H1 (cell line): ENCODE results near the gene KCNQ1. TPM values are rescaled to one million over a fixed set of nuclear protein-coding genes. Genes with fewer than 3 reads are reported as not detected.

Source experiments
- CTCF ChIA-PET: fragments of 300-600 bp; sonication (Branson Sonifier 250); formaldehyde crosslinking; loops from one replicate; lab custom pipeline; 2021; ENCODE audit not compliant: partially characterized antibody; lab: Charles Lee
- POLR2A ChIA-PET: fragments of 300-600 bp; sonication (Branson Sonifier 250); formaldehyde crosslinking; loops from one replicate; lab custom pipeline; 2021; ENCODE audit warnings: inconsistent platforms; ENCODE audit not compliant: partially characterized antibody; lab: Charles Lee
- DNase-seq, 2 experiments: peaks; one replicate each; pipeline versions ENCODE4 v3.0.0 to v3.0.0-alpha.2; 2010 to 2022; ENCODE audit warnings: low spot score in 2 of 2, low read depth in 1 of 2, mixed read lengths in 1 of 2
- FAIRE-seq: peaks from 2 replicates; lab custom pipeline; 2011; peaks lifted over from hg19 to GRCh38; lab: Jason Lieb, UNC
- H2AFZ ChIP-seq: 2 replicates; pipeline ENCODE4 v1.8.1; 2012; ENCODE audit warnings: low read length, inconsistent platforms
- H2AK5ac ChIP-seq: 2 replicates; pipeline ENCODE4 v1.6.1; 2013; ENCODE audit warnings: low read depth, low read length
- H2BK120ac ChIP-seq: replicated peaks from 2 replicates; pipeline ENCODE3; 2013; ENCODE audit warnings: low read depth, low read length, inconsistent platforms
- H2BK12ac ChIP-seq: 2 replicates; pipeline ENCODE4 v1.6.1; 2013; ENCODE audit warnings: low read depth, low read length
- H2BK15ac ChIP-seq: 2 replicates; pipeline ENCODE4 v1.6.1; 2013; ENCODE audit warnings: low read length
- H2BK20ac ChIP-seq: 2 replicates; pipeline ENCODE4 v1.6.1; 2013; ENCODE audit warnings: low read length
- H2BK5ac ChIP-seq: 2 replicates; pipeline ENCODE4 v1.6.1; 2013; ENCODE audit warnings: low read depth, low read length
- H3K14ac ChIP-seq: 2 replicates; pipeline ENCODE4 v1.6.1; 2013; ENCODE audit warnings: inconsistent platforms; ENCODE audit not compliant: insufficient read length
- H3K18ac ChIP-seq: 2 replicates; pipeline ENCODE4 v1.6.1; 2013; ENCODE audit warnings: low read length; ENCODE audit errors: extremely low read depth
- H3K23ac ChIP-seq: 2 replicates; pipeline ENCODE4 v1.6.1; 2013; ENCODE audit warnings: inconsistent platforms; ENCODE audit not compliant: insufficient read length
- H3K23me2 ChIP-seq: 2 replicates; pipeline ENCODE4 v1.6.1; 2013; ENCODE audit warnings: low read depth, low read length
- H3K27ac ChIP-seq: 2 replicates; pipeline ENCODE4 v1.6.1; 2011; ENCODE audit warnings: low read depth, low read length, inconsistent platforms
- H3K27me3 ChIP-seq, 4 experiments: replicated peaks in 1 of 4; 1 replicate in 1 of 4; 2 replicates in 3 of 4; pipeline versions ENCODE4 v1.6.1 to v1.8.1; 2011 to 2013; ENCODE audit warnings: low read length in 3 of 4, mild to moderate bottlenecking in 3 of 4, inconsistent platforms in 2 of 4, mixed read lengths in 2 of 4, moderate library complexity in 1 of 4; ENCODE audit not compliant: control insufficient read depth in 3 of 4, insufficient read depth in 3 of 4; ENCODE audit errors: extremely low read depth in 1 of 4
- H3K36me3 ChIP-seq, 4 experiments: 2 replicates each; pipeline versions ENCODE4 v1.6.1 to v1.8.1; 2011 to 2013; ENCODE audit warnings: mild to moderate bottlenecking in 4 of 4, low read length in 3 of 4, moderate library complexity in 2 of 4, control low read depth in 1 of 4, inconsistent platforms in 1 of 4; ENCODE audit not compliant: insufficient read depth in 4 of 4, control insufficient read depth in 2 of 4
- H3K4ac ChIP-seq: replicated peaks from 2 replicates; pipeline ENCODE3; 2013; ENCODE audit warnings: low read length, low read depth, mixed read lengths, inconsistent platforms; ENCODE audit not compliant: insufficient read length
- H3K4me1 ChIP-seq, 4 experiments: replicated peaks in 1 of 4; 1 replicate in 1 of 4; 2 replicates in 3 of 4; pipeline versions ENCODE4 v1.6.1 to v1.8.1; 2011 to 2013; ENCODE audit warnings: low read length in 3 of 4, inconsistent platforms in 2 of 4, mixed read lengths in 1 of 4; ENCODE audit not compliant: insufficient read depth in 4 of 4, control insufficient read depth in 3 of 4
- H3K4me2 ChIP-seq, 2 experiments: 2 replicates each; pipeline versions ENCODE4 v1.6.1 to v1.8.1; 2011 to 2013; ENCODE audit warnings: low read depth in 2 of 2, low read length in 2 of 2, control low read depth in 1 of 2, inconsistent platforms in 1 of 2, mild to moderate bottlenecking in 1 of 2; ENCODE audit not compliant: insufficient read depth in 1 of 2
- H3K4me3 ChIP-seq, 4 experiments: fragments of 200-600, 300-600 bp in 1 of 4; sonication (generic), shearing (Covaris generic), sonication (Bioruptor Twin) in 1 of 4; 2 replicates each; pipeline versions ENCODE4 v1.5.1 to v1.8.1; 2011 to 2016; ENCODE audit warnings: low read length in 4 of 4, low read depth in 3 of 4, control low read depth in 2 of 4, inconsistent platforms in 2 of 4, mild to moderate bottlenecking in 2 of 4, mixed read lengths in 1 of 4, moderate library complexity in 1 of 4; ENCODE audit not compliant: insufficient read depth in 2 of 4; ENCODE audit errors: extremely low read depth in 1 of 4
- H3K56ac ChIP-seq: replicated peaks from 2 replicates; pipeline ENCODE3; 2013; ENCODE audit warnings: low read depth, mild to moderate bottlenecking, mixed read lengths, low read length, inconsistent platforms; ENCODE audit not compliant: insufficient read length
- H3K79me1 ChIP-seq: 2 replicates; pipeline ENCODE4 v1.6.1; 2013; ENCODE audit warnings: low read depth, low read length, control low read depth
- H3K79me2 ChIP-seq, 2 experiments: 2 replicates each; pipeline versions ENCODE4 v1.6.1 to v1.8.1; 2012 to 2013; ENCODE audit warnings: low read length in 2 of 2, mild to moderate bottlenecking in 2 of 2, inconsistent platforms in 1 of 2; ENCODE audit not compliant: insufficient read depth in 2 of 2, control insufficient read depth in 1 of 2
- H3K9ac ChIP-seq, 4 experiments: replicated peaks in 1 of 4; 1 replicate in 1 of 4; 2 replicates in 3 of 4; pipeline versions ENCODE4 v1.6.1 to v1.8.1; 2011 to 2013; ENCODE audit warnings: low read depth in 3 of 4, low read length in 3 of 4, control low read depth in 2 of 4, mild to moderate bottlenecking in 2 of 4, moderate library complexity in 2 of 4, inconsistent platforms in 1 of 4; ENCODE audit errors: extremely low read depth in 1 of 4
- H3K9me3 ChIP-seq, 2 experiments: 2 replicates each; pipeline versions ENCODE4 v1.6.1 to v1.8.1; 2012 to 2013; ENCODE audit warnings: mild to moderate bottlenecking in 2 of 2, moderate library complexity in 2 of 2, control low read depth in 1 of 2, inconsistent platforms in 1 of 2, low read depth in 1 of 2, low read length in 1 of 2, mixed read lengths in 1 of 2; ENCODE audit not compliant: insufficient read depth in 2 of 2
- H4K20me1 ChIP-seq, 2 experiments: replicated peaks in 1 of 2; 2 replicates each; pipeline versions ENCODE3 to v1.8.1; 2011 to 2013; ENCODE audit warnings: inconsistent platforms in 2 of 2, low read length in 2 of 2, mild to moderate bottlenecking in 1 of 2; ENCODE audit not compliant: insufficient read depth in 2 of 2, control insufficient read depth in 1 of 2
- H4K5ac ChIP-seq: 2 replicates; pipeline ENCODE4 v1.6.1; 2013; ENCODE audit warnings: low read length, low read depth, mixed read lengths, inconsistent platforms; ENCODE audit not compliant: insufficient read length
- H4K8ac ChIP-seq: 2 replicates; pipeline ENCODE4 v1.8.0; 2013; ENCODE audit warnings: mild to moderate bottlenecking, moderate library complexity, low read length, inconsistent platforms; ENCODE audit not compliant: insufficient read depth; ENCODE audit errors: extremely low read depth
- H4K91ac ChIP-seq: replicated peaks from 2 replicates; pipeline ENCODE3; 2013; ENCODE audit warnings: low read length, mixed read lengths, inconsistent platforms; ENCODE audit not compliant: insufficient read length
- ASH2L ChIP-seq: fragments of 200-600, 300-600 bp; sonication (generic); IDR thresholded peaks from one replicate; pipeline ENCODE4 v1.7.1; 2017; ENCODE audit warnings: low read length
- CHD2 ChIP-seq: IDR thresholded peaks from 2 replicates; pipeline ENCODE4 v1.6.1; 2012; ENCODE audit warnings: low read length, improper control_type of control experiment
- FOSL1 ChIP-seq: IDR thresholded peaks from 2 replicates; pipeline ENCODE4 v1.6.1; 2011; ENCODE audit warnings: mild to moderate bottlenecking, low read depth, low read length, moderate library complexity; ENCODE audit not compliant: insufficient read depth
- KDM4A ChIP-seq: IDR thresholded peaks from one replicate; pipeline ENCODE4 v1.7.1; 2012; ENCODE audit warnings: low read depth, mild to moderate bottlenecking, moderate library complexity, low read length, inconsistent platforms; ENCODE audit not compliant: severe bottlenecking
- MAFK ChIP-seq: IDR thresholded peaks from 2 replicates; pipeline ENCODE4 v1.6.1; 2012; ENCODE audit warnings: low read depth, mild to moderate bottlenecking, improper control_type of control experiment, low read length
- POU5F1 ChIP-seq: IDR thresholded peaks from 2 replicates; pipeline ENCODE4 v1.6.1; 2011; ENCODE audit warnings: low read depth, mild to moderate bottlenecking, low read length, moderate library complexity
- SIN3A ChIP-seq, 2 experiments: IDR thresholded peaks in 1 of 2; conservative IDR thresholded peaks in 1 of 2; 2 replicates each; pipeline ENCODE4 v1.6.1; 2011 to 2012; ENCODE audit warnings: low read length in 2 of 2, improper control_type of control experiment in 1 of 2, low read depth in 1 of 2, mild to moderate bottlenecking in 1 of 2
- SIX5 ChIP-seq: IDR thresholded peaks from 2 replicates; pipeline ENCODE4 v1.6.1; 2011; ENCODE audit warnings: mild to moderate bottlenecking, low read depth, low read length
- WGBS, 2 experiments: shearing (Covaris generic) in 1 of 2; methylation state at CpG; one replicate each; pipeline versions ENCODE4 v1.1.6 to v1.1.7; 2013 to 2015; ENCODE audit warnings: low lambda C conversion rate in 2 of 2, mixed read lengths in 2 of 2, inconsistent platforms in 1 of 2, low coverage in 1 of 2, missing lambda C conversion rate in 1 of 2; ENCODE audit not compliant: insufficient replicate concordance in 2 of 2, insufficient coverage in 1 of 2, insufficient read length in 1 of 2; ENCODE audit errors: extremely low coverage in 1 of 2, missing lambda C conversion rate in 1 of 2; 5-methylcytosine and 5-hydroxymethylcytosine counted together
- polyA plus RNA-seq, 7 experiments: library from polyadenylated mRNA; depleted of rRNA in 3 of 7; stranded (reverse) in 5 of 7; unstranded in 2 of 7; fragments of >200 nt in 5 of 7; fragments of 200-250 nt in 2 of 7; gene quantifications; 1 replicate in 5 of 7; 2 replicates in 1 of 7; 4 replicates in 1 of 7; pipeline versions ENCODE4 v1.2.1 to v1.2.3, GENCODE V29; 2011 to 2013; ENCODE audit warnings: missing spikeins in 2 of 7, mixed read lengths in 2 of 7
- total RNA-seq: library from RNA; stranded (reverse); fragmentation: NEBNext Ultra II Directional; extraction: Animal tissue kit (Norgen Biotek cat#: 25700); gene quantifications from 2 replicates; pipeline ENCODE4 v1.2.1, GENCODE V29; 2021
- TF ChIP-seq, protein P1 (sequence below): IDR thresholded peaks from 2 replicates; pipeline ENCODE4 v1.6.1; 2012; ENCODE audit warnings: low read length, inconsistent platforms
- TF ChIP-seq, protein P2 (sequence below): IDR thresholded peaks from 2 replicates; pipeline ENCODE4 v1.6.1; 2011; ENCODE audit warnings: low read length, improper control_type of control experiment

The KCNQ1 gene
- total and polyA plus RNA-seq, 2 of the 8 experiments (the other 6 are each of a cell fraction or from before 2014, with no cell fraction given) = 1.9 to 2.0 TPM

DNA sequence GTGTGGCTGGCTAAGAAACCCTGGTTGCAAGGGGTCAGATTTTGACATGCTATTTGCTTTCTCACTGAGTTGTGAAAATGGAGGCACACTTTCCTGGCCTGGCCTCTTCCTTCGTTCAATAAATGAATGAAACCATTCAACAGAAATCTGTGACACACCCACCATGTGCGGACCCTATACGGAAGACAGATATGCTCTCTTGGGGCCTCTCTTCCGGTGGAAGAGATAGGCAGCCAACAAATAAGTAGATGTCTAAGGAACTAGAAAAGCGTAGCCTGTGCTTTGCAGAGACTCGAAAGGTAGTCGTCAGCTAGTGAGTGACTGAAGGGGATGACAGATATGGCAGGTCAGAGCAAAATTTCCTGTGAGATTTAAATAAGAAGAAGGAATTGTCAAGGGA lies 249.7 kb downstream of the KCNQ1 start:
- Histone ChIP-seq H3K4ac (peak overlapping the region; percentile 9), H3K36me3 (peaks cover 0 to 3% (median 0%) of the 10 kb centered on the region in 4 experiments; a peak in 1 of 8 replicates), H3K18ac (peak overlapping the region; percentile 26), H2BK15ac (no peak overlapping the region), H2BK12ac (peak overlapping the region; percentile 99), H3K27me3 (peaks cover 0 to 5% (median 0%) of the 10 kb centered on the region in 4 experiments; a peak in 1 of 7 replicates), H3K14ac (no peak overlapping the region), H3K23me2 (peaks cover 5% of the 10 kb centered on the region; the same call in 1 of the 2 replicates), H3K27ac (no peak overlapping the region), H3K79me1 (peaks cover 7% of the 10 kb centered on the region; the same call in 1 of the 2 replicates), H4K20me1 (peaks cover 2 to 17% of the 10 kb centered on the region in 2 experiments), H2BK120ac (no peak overlapping the region), H3K4me3 (peak overlapping the region in 1 of 4 experiments; percentile 33; a peak in 2 of 8 replicates), H2AFZ (no peak overlapping the region), H3K79me2 (peaks cover 0 to 72% of the 10 kb centered on the region in 2 experiments; a peak in 2 of 4 replicates), H2AK5ac (no peak overlapping the region), H3K23ac (no peak overlapping the region), H3K9me3 (peaks cover 0 to 6% of the 10 kb centered on the region in 2 experiments; a peak in 2 of 4 replicates), H2BK5ac (peak overlapping the region; percentile 93; the same call in 1 of the 2 replicates), H4K91ac (peak overlapping the region; percentile 62), H2BK20ac (peak overlapping the region; percentile 51; the same call in 1 of the 2 replicates), H3K9ac (no peak overlapping the region), H4K8ac (no peak overlapping the region), H3K4me1 (peaks cover 40 to 57% (median 49%) of the 10 kb centered on the region in 4 experiments), H3K4me2 (peak overlapping the region; percentile 65 to 76), H3K56ac (no peak overlapping the region), H4K5ac (no peak overlapping the region)
- FAIRE-seq = no peak
- ChIA-PET POLR2A (interaction anchor here (1.2 to 2.5 kb wide), 2 partner anchors 8 to 190 kb away, joined by 4 to 11 read pairs; no protein-coding TSS in a partner anchor), CTCF (interaction anchor here (0.6 to 2.0 kb wide), 7 partner anchors 10 to 197 kb away, joined by 3 to 6 read pairs (median 3); no protein-coding TSS in a partner anchor)
- no peak for DNase-seq
- WGBS, 2 experiments = 83% methylated on average over 7 of the region's 7 CpGs; no CpG with 5 or more reads in 1 of the 2 experiments
- TF ChIP-seq MAFK (no peak), SIN3A (conservative IDR thresholded peaks at IDR 0.05 in 1 of 2, IDR thresholded peaks at IDR 0.05 in 1 of 2; ENCODE audit: low read depth in 1 of 2, low read length in 2 of 2) (no peak), ASH2L (no peak), POU5F1 (no peak), CHD2 (no peak), SIX5 (no peak), KDM4A (no peak), FOSL1 (no peak)
- TF ChIP-seq, protein P1, sequence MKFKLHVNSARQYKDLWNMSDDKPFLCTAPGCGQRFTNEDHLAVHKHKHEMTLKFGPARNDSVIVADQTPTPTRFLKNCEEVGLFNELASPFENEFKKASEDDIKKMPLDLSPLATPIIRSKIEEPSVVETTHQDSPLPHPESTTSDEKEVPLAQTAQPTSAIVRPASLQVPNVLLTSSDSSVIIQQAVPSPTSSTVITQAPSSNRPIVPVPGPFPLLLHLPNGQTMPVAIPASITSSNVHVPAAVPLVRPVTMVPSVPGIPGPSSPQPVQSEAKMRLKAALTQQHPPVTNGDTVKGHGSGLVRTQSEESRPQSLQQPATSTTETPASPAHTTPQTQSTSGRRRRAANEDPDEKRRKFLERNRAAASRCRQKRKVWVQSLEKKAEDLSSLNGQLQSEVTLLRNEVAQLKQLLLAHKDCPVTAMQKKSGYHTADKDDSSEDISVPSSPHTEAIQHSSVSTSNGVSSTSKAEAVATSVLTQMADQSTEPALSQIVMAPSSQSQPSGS = no peak
- TF ChIP-seq, protein P2, sequence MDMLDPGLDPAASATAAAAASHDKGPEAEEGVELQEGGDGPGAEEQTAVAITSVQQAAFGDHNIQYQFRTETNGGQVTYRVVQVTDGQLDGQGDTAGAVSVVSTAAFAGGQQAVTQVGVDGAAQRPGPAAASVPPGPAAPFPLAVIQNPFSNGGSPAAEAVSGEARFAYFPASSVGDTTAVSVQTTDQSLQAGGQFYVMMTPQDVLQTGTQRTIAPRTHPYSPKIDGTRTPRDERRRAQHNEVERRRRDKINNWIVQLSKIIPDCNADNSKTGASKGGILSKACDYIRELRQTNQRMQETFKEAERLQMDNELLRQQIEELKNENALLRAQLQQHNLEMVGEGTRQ = no peak
